H1 (cell line): ENCODE results near the gene UGT1A7. TPM values are rescaled to one million over a fixed set of nuclear protein-coding genes. Genes with fewer than 3 reads are reported as not detected.

ENCODE experiments used
- CTCF ChIA-PET: fragments of 300-600 bp; sonication (Branson Sonifier 250); formaldehyde crosslinking; loops from one replicate; lab custom pipeline; 2021; ENCODE audit not compliant: partially characterized antibody; lab: Charles Lee
- POLR2A ChIA-PET: fragments of 300-600 bp; sonication (Branson Sonifier 250); formaldehyde crosslinking; loops from one replicate; lab custom pipeline; 2021; ENCODE audit warnings: inconsistent platforms; ENCODE audit not compliant: partially characterized antibody; lab: Charles Lee
- DNase-seq, 2 experiments: peaks; one replicate each; pipeline versions ENCODE4 v3.0.0 to v3.0.0-alpha.2; 2010 to 2022; ENCODE audit warnings: low spot score in 2 of 2, low read depth in 1 of 2, mixed read lengths in 1 of 2
- FAIRE-seq: peaks from 2 replicates; lab custom pipeline; 2011; peaks lifted over from hg19 to GRCh38; lab: Jason Lieb, UNC
- H2AFZ ChIP-seq: 2 replicates; pipeline ENCODE4 v1.8.1; 2012; ENCODE audit warnings: low read length, inconsistent platforms
- H2AK5ac ChIP-seq: 2 replicates; pipeline ENCODE4 v1.6.1; 2013; ENCODE audit warnings: low read depth, low read length
- H2BK120ac ChIP-seq: replicated peaks from 2 replicates; pipeline ENCODE3; 2013; ENCODE audit warnings: low read depth, low read length, inconsistent platforms
- H2BK12ac ChIP-seq: 2 replicates; pipeline ENCODE4 v1.6.1; 2013; ENCODE audit warnings: low read depth, low read length
- H2BK15ac ChIP-seq: 2 replicates; pipeline ENCODE4 v1.6.1; 2013; ENCODE audit warnings: low read length
- H2BK20ac ChIP-seq: 2 replicates; pipeline ENCODE4 v1.6.1; 2013; ENCODE audit warnings: low read length
- H2BK5ac ChIP-seq: 2 replicates; pipeline ENCODE4 v1.6.1; 2013; ENCODE audit warnings: low read depth, low read length
- H3K14ac ChIP-seq: 2 replicates; pipeline ENCODE4 v1.6.1; 2013; ENCODE audit warnings: inconsistent platforms; ENCODE audit not compliant: insufficient read length
- H3K18ac ChIP-seq: 2 replicates; pipeline ENCODE4 v1.6.1; 2013; ENCODE audit warnings: low read length; ENCODE audit errors: extremely low read depth
- H3K23ac ChIP-seq: 2 replicates; pipeline ENCODE4 v1.6.1; 2013; ENCODE audit warnings: inconsistent platforms; ENCODE audit not compliant: insufficient read length
- H3K23me2 ChIP-seq: 2 replicates; pipeline ENCODE4 v1.6.1; 2013; ENCODE audit warnings: low read depth, low read length
- H3K27ac ChIP-seq: 2 replicates; pipeline ENCODE4 v1.6.1; 2011; ENCODE audit warnings: low read depth, low read length, inconsistent platforms
- H3K27me3 ChIP-seq, 4 experiments: replicated peaks in 1 of 4; 1 replicate in 1 of 4; 2 replicates in 3 of 4; pipeline versions ENCODE4 v1.6.1 to v1.8.1; 2011 to 2013; ENCODE audit warnings: low read length in 3 of 4, mild to moderate bottlenecking in 3 of 4, inconsistent platforms in 2 of 4, mixed read lengths in 2 of 4, moderate library complexity in 1 of 4; ENCODE audit not compliant: control insufficient read depth in 3 of 4, insufficient read depth in 3 of 4; ENCODE audit errors: extremely low read depth in 1 of 4
- H3K36me3 ChIP-seq, 4 experiments: 2 replicates each; pipeline versions ENCODE4 v1.6.1 to v1.8.1; 2011 to 2013; ENCODE audit warnings: mild to moderate bottlenecking in 4 of 4, low read length in 3 of 4, moderate library complexity in 2 of 4, control low read depth in 1 of 4, inconsistent platforms in 1 of 4; ENCODE audit not compliant: insufficient read depth in 4 of 4, control insufficient read depth in 2 of 4
- H3K4ac ChIP-seq: replicated peaks from 2 replicates; pipeline ENCODE3; 2013; ENCODE audit warnings: low read length, low read depth, mixed read lengths, inconsistent platforms; ENCODE audit not compliant: insufficient read length
- H3K4me1 ChIP-seq, 4 experiments: replicated peaks in 1 of 4; 1 replicate in 1 of 4; 2 replicates in 3 of 4; pipeline versions ENCODE4 v1.6.1 to v1.8.1; 2011 to 2013; ENCODE audit warnings: low read length in 3 of 4, inconsistent platforms in 2 of 4, mixed read lengths in 1 of 4; ENCODE audit not compliant: insufficient read depth in 4 of 4, control insufficient read depth in 3 of 4
- H3K4me2 ChIP-seq, 2 experiments: 2 replicates each; pipeline versions ENCODE4 v1.6.1 to v1.8.1; 2011 to 2013; ENCODE audit warnings: low read depth in 2 of 2, low read length in 2 of 2, control low read depth in 1 of 2, inconsistent platforms in 1 of 2, mild to moderate bottlenecking in 1 of 2; ENCODE audit not compliant: insufficient read depth in 1 of 2
- H3K4me3 ChIP-seq, 4 experiments: fragments of 200-600, 300-600 bp in 1 of 4; sonication (generic), shearing (Covaris generic), sonication (Bioruptor Twin) in 1 of 4; 2 replicates each; pipeline versions ENCODE4 v1.5.1 to v1.8.1; 2011 to 2016; ENCODE audit warnings: low read length in 4 of 4, low read depth in 3 of 4, control low read depth in 2 of 4, inconsistent platforms in 2 of 4, mild to moderate bottlenecking in 2 of 4, mixed read lengths in 1 of 4, moderate library complexity in 1 of 4; ENCODE audit not compliant: insufficient read depth in 2 of 4; ENCODE audit errors: extremely low read depth in 1 of 4
- H3K56ac ChIP-seq: replicated peaks from 2 replicates; pipeline ENCODE3; 2013; ENCODE audit warnings: low read depth, mild to moderate bottlenecking, mixed read lengths, low read length, inconsistent platforms; ENCODE audit not compliant: insufficient read length
- H3K79me1 ChIP-seq: 2 replicates; pipeline ENCODE4 v1.6.1; 2013; ENCODE audit warnings: low read depth, low read length, control low read depth
- H3K79me2 ChIP-seq, 2 experiments: 2 replicates each; pipeline versions ENCODE4 v1.6.1 to v1.8.1; 2012 to 2013; ENCODE audit warnings: low read length in 2 of 2, mild to moderate bottlenecking in 2 of 2, inconsistent platforms in 1 of 2; ENCODE audit not compliant: insufficient read depth in 2 of 2, control insufficient read depth in 1 of 2
- H3K9ac ChIP-seq, 4 experiments: replicated peaks in 1 of 4; 1 replicate in 1 of 4; 2 replicates in 3 of 4; pipeline versions ENCODE4 v1.6.1 to v1.8.1; 2011 to 2013; ENCODE audit warnings: low read depth in 3 of 4, low read length in 3 of 4, control low read depth in 2 of 4, mild to moderate bottlenecking in 2 of 4, moderate library complexity in 2 of 4, inconsistent platforms in 1 of 4; ENCODE audit errors: extremely low read depth in 1 of 4
- H3K9me3 ChIP-seq, 2 experiments: 2 replicates each; pipeline versions ENCODE4 v1.6.1 to v1.8.1; 2012 to 2013; ENCODE audit warnings: mild to moderate bottlenecking in 2 of 2, moderate library complexity in 2 of 2, control low read depth in 1 of 2, inconsistent platforms in 1 of 2, low read depth in 1 of 2, low read length in 1 of 2, mixed read lengths in 1 of 2; ENCODE audit not compliant: insufficient read depth in 2 of 2
- H4K20me1 ChIP-seq, 2 experiments: replicated peaks in 1 of 2; 2 replicates each; pipeline versions ENCODE3 to v1.8.1; 2011 to 2013; ENCODE audit warnings: inconsistent platforms in 2 of 2, low read length in 2 of 2, mild to moderate bottlenecking in 1 of 2; ENCODE audit not compliant: insufficient read depth in 2 of 2, control insufficient read depth in 1 of 2
- H4K5ac ChIP-seq: 2 replicates; pipeline ENCODE4 v1.6.1; 2013; ENCODE audit warnings: low read length, low read depth, mixed read lengths, inconsistent platforms; ENCODE audit not compliant: insufficient read length
- H4K8ac ChIP-seq: 2 replicates; pipeline ENCODE4 v1.8.0; 2013; ENCODE audit warnings: mild to moderate bottlenecking, moderate library complexity, low read length, inconsistent platforms; ENCODE audit not compliant: insufficient read depth; ENCODE audit errors: extremely low read depth
- H4K91ac ChIP-seq: replicated peaks from 2 replicates; pipeline ENCODE3; 2013; ENCODE audit warnings: low read length, mixed read lengths, inconsistent platforms; ENCODE audit not compliant: insufficient read length
- FOSL1 ChIP-seq: IDR thresholded peaks from 2 replicates; pipeline ENCODE4 v1.6.1; 2011; ENCODE audit warnings: mild to moderate bottlenecking, low read depth, low read length, moderate library complexity; ENCODE audit not compliant: insufficient read depth
- WGBS, 2 experiments: shearing (Covaris generic) in 1 of 2; methylation state at CpG; one replicate each; pipeline versions ENCODE4 v1.1.6 to v1.1.7; 2013 to 2015; ENCODE audit warnings: low lambda C conversion rate in 2 of 2, mixed read lengths in 2 of 2, inconsistent platforms in 1 of 2, low coverage in 1 of 2, missing lambda C conversion rate in 1 of 2; ENCODE audit not compliant: insufficient replicate concordance in 2 of 2, insufficient coverage in 1 of 2, insufficient read length in 1 of 2; ENCODE audit errors: extremely low coverage in 1 of 2, missing lambda C conversion rate in 1 of 2; 5-methylcytosine and 5-hydroxymethylcytosine counted together
- polyA plus RNA-seq, 7 experiments: library from polyadenylated mRNA; depleted of rRNA in 3 of 7; stranded (reverse) in 5 of 7; unstranded in 2 of 7; fragments of >200 nt in 5 of 7; fragments of 200-250 nt in 2 of 7; gene quantifications; 1 replicate in 5 of 7; 2 replicates in 1 of 7; 4 replicates in 1 of 7; pipeline versions ENCODE4 v1.2.1 to v1.2.3, GENCODE V29; 2011 to 2013; ENCODE audit warnings: missing spikeins in 2 of 7, mixed read lengths in 2 of 7
- total RNA-seq: library from RNA; stranded (reverse); fragmentation: NEBNext Ultra II Directional; extraction: Animal tissue kit (Norgen Biotek cat#: 25700); gene quantifications from 2 replicates; pipeline ENCODE4 v1.2.1, GENCODE V29; 2021

UGT1A7 gene
- total and polyA plus RNA-seq, 2 of the 8 experiments (the other 6 are each of a cell fraction or from before 2014, with no cell fraction given), result not detected

GRCh38 chr2:233772153-233772552 is 90.5 kb downstream of the UGT1A7 start:
- H3K9me3 ChIP-seq, result peaks cover 7 to 15% of the 10 kb centered on the region in 2 experiments; a peak in 3 of 4 replicates
- no peak for FAIRE-seq
- H3K4me2 ChIP-seq, result no peak overlapping the region
- no peak overlapping the region for H3K18ac ChIP-seq
- H3K79me2 ChIP-seq, result no peaks in the 10 kb centered on the region
- TF ChIP-seq FOSL1, result no peak
- H3K23me2 ChIP-seq, result peaks cover 2% of the 10 kb centered on the region; the same call in 1 of the 2 replicates
- no peak overlapping the region for H2AFZ ChIP-seq
- WGBS, 2 experiments, result 91% methylated on average over 16 of the region's 16 CpGs; no CpG with 5 or more reads in 1 of the 2 experiments
- no peak overlapping the region for H2AK5ac ChIP-seq
- H3K79me1 ChIP-seq, result no peaks in the 10 kb centered on the region
- no peak overlapping the region for H4K91ac ChIP-seq
- CTCF ChIA-PET, result no interaction called here
- H2BK120ac ChIP-seq, result no peak overlapping the region
- no peak overlapping the region for H3K4ac ChIP-seq
- H3K23ac ChIP-seq, result no peak overlapping the region
- no peak overlapping the region for H3K14ac ChIP-seq
- no peak overlapping the region for H4K8ac ChIP-seq
- no peak overlapping the region for H2BK20ac ChIP-seq
- no peak overlapping the region for H4K5ac ChIP-seq
- no peaks in the 10 kb centered on the region for H3K36me3 ChIP-seq
- H3K27ac ChIP-seq, result no peak overlapping the region
- no peaks in the 10 kb centered on the region for H4K20me1 ChIP-seq
- no peak overlapping the region for H3K9ac ChIP-seq
- no peak for DNase-seq
- H3K27me3 ChIP-seq, result no peaks in the 10 kb centered on the region
- POLR2A ChIA-PET, result no interaction called here
- no peak overlapping the region for H3K56ac ChIP-seq
- no peak overlapping the region for H3K4me3 ChIP-seq
- H3K4me1 ChIP-seq, result no peaks in the 10 kb centered on the region; a peak in 1 of 7 replicates
- no peak overlapping the region for H2BK12ac ChIP-seq
- no peak overlapping the region for H2BK15ac ChIP-seq
- H2BK5ac ChIP-seq, result no peak overlapping the region
